SK-N-SH treated with all-trans-retinoic acid at 6 μM for 48 hours (cell line): ENCODE data around the gene IRF5.

ENCODE experiments used
- CREB5 ChIP-seq: fragments of 250-450 bp; sonication (Bioruptor Pico); IDR thresholded peaks from 2 replicates; pipeline ENCODE4 v1.5.1; 2020; ENCODE audit warnings: low read depth, mild to moderate bottlenecking, moderate library complexity
- PPARA ChIP-seq: fragments of 250-450 bp; sonication (Bioruptor Pico); IDR thresholded peaks from 2 replicates; pipeline ENCODE4 v1.5.0; 2020; ENCODE audit warnings: mild to moderate bottlenecking, borderline replicate concordance
- ZFP30 ChIP-seq: fragments of 450-650 bp; formaldehyde crosslinking; IDR thresholded peaks from 2 replicates; pipeline ENCODE4 v1.5.0; 2022; ENCODE audit warnings: mild to moderate bottlenecking, moderate library complexity
- ZNF565 ChIP-seq: fragments of 450-650 bp; formaldehyde crosslinking; conservative IDR thresholded peaks from 2 replicates; pipeline ENCODE4 v1.5.0; 2020; ENCODE audit warnings: low read depth, mild to moderate bottlenecking, moderate library complexity
- TF ChIP-seq, protein P1 (sequence below): fragments of 250-450 bp; sonication (Bioruptor Pico); IDR thresholded peaks from 2 replicates; pipeline ENCODE4 v1.8.0; 2020; ENCODE audit warnings: mild to moderate bottlenecking, moderate library complexity, borderline replicate concordance
- TF ChIP-seq, protein P2 (sequence below): fragments of 250-450 bp; sonication (Bioruptor Pico); IDR thresholded peaks from 2 replicates; pipeline ENCODE4 v1.5.0; 2020; ENCODE audit warnings: mild to moderate bottlenecking, moderate library complexity
- TF ChIP-seq, protein P3 (sequence below): fragments of 250-450 bp; sonication (Bioruptor Pico); IDR thresholded peaks from 2 replicates; pipeline ENCODE4 v1.8.0; 2021; ENCODE audit warnings: low read depth, mild to moderate bottlenecking, moderate library complexity, borderline replicate concordance

DNA sequence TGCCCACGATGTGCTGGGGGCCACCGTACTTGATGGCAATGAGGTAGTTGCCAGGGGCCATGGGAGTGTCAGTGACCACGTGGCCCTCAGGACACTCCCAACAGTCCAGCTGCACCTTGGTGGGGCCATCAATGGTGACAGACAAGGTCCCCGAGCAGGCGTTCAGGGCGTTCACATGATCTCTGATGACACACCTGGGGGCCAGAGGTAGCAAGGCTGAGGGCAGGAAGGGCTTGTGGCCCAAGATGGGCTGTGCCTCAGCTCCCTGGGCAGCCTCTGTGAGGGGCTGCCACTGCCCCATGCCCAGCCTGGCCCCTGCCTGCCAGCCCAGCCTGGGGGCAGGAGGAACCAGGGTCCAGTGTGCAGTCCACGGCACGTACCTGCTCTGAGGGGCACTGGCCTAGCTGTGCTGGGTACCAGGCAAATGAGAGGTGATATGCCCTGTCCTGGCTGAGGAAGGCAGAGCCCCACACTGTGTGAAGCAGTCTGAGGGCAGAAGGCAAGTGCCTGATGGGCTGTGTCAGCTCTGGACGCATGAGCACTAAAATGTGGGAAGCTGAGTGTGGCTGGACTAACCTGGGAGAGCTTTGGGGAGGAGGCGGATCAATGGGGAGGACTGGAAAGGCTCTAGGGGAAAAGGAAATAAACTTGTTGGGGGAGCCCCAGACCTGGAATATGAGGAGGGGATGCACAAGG, 23.7 kb upstream of the IRF5 start:
- TF ChIP-seq ZFP30 (no peak), ZNF565 (CRISPR knock-in tag) (no peak), PPARA (no peak), CREB5 (CRISPR knock-in tag) (no peak)
- TF ChIP-seq, protein P1, sequence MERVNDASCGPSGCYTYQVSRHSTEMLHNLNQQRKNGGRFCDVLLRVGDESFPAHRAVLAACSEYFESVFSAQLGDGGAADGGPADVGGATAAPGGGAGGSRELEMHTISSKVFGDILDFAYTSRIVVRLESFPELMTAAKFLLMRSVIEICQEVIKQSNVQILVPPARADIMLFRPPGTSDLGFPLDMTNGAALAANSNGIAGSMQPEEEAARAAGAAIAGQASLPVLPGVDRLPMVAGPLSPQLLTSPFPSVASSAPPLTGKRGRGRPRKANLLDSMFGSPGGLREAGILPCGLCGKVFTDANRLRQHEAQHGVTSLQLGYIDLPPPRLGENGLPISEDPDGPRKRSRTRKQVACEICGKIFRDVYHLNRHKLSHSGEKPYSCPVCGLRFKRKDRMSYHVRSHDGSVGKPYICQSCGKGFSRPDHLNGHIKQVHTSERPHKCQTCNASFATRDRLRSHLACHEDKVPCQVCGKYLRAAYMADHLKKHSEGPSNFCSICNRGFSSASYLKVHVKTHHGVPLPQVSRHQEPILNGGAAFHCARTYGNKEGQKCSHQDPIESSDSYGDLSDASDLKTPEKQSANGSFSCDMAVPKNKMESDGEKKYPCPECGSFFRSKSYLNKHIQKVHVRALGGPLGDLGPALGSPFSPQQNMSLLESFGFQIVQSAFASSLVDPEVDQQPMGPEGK (CRISPR knock-in tag) = no peak
- TF ChIP-seq, protein P2, sequence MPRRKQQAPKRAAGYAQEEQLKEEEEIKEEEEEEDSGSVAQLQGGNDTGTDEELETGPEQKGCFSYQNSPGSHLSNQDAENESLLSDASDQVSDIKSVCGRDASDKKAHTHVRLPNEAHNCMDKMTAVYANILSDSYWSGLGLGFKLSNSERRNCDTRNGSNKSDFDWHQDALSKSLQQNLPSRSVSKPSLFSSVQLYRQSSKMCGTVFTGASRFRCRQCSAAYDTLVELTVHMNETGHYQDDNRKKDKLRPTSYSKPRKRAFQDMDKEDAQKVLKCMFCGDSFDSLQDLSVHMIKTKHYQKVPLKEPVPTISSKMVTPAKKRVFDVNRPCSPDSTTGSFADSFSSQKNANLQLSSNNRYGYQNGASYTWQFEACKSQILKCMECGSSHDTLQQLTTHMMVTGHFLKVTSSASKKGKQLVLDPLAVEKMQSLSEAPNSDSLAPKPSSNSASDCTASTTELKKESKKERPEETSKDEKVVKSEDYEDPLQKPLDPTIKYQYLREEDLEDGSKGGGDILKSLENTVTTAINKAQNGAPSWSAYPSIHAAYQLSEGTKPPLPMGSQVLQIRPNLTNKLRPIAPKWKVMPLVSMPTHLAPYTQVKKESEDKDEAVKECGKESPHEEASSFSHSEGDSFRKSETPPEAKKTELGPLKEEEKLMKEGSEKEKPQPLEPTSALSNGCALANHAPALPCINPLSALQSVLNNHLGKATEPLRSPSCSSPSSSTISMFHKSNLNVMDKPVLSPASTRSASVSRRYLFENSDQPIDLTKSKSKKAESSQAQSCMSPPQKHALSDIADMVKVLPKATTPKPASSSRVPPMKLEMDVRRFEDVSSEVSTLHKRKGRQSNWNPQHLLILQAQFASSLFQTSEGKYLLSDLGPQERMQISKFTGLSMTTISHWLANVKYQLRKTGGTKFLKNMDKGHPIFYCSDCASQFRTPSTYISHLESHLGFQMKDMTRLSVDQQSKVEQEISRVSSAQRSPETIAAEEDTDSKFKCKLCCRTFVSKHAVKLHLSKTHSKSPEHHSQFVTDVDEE (CRISPR knock-in tag) = no peak
- TF ChIP-seq, protein P3, sequence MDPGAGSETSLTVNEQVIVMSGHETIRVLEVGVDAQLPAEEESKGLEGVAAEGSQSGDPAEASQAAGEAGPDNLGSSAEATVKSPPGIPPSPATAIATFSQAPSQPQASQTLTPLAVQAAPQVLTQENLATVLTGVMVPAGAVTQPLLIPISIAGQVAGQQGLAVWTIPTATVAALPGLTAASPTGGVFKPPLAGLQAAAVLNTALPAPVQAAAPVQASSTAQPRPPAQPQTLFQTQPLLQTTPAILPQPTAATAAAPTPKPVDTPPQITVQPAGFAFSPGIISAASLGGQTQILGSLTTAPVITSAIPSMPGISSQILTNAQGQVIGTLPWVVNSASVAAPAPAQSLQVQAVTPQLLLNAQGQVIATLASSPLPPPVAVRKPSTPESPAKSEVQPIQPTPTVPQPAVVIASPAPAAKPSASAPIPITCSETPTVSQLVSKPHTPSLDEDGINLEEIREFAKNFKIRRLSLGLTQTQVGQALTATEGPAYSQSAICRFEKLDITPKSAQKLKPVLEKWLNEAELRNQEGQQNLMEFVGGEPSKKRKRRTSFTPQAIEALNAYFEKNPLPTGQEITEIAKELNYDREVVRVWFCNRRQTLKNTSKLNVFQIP = no peak
